Liver (tissue), 9 donors: Measurements from ENCODE around the gene PRPF18. TPM values are rescaled to one million over a fixed set of nuclear protein-coding genes. Genes with fewer than 3 reads are reported as not detected.

ENCODE experiments used
- DNase-seq: peaks from one replicate; pipeline ENCODE4 v3.0.0-alpha.2; 2017; ENCODE audit warnings: low spot score
- H3K27ac ChIP-seq, 2 donors: one replicate each; pipeline ENCODE4 v1.7.0; 2013; ENCODE audit warnings: inconsistent platforms in 2 of 2, low read length in 2 of 2, control low read depth in 1 of 2, low read depth in 1 of 2, mild to moderate bottlenecking in 1 of 2
- H3K27me3 ChIP-seq, 4 donors: one replicate each; pipeline versions ENCODE4 v1.6.1 to v1.7.0; 2013; ENCODE audit warnings: low read length in 3 of 4, inconsistent platforms in 1 of 4, mild to moderate bottlenecking in 1 of 4, moderate library complexity in 1 of 4; ENCODE audit not compliant: control insufficient read depth in 4 of 4, insufficient read depth in 4 of 4
- H3K36me3 ChIP-seq, 4 donors: one replicate each; pipeline versions ENCODE4 v1.6.1 to v1.7.0; 2013; ENCODE audit warnings: low read length in 3 of 4, mild to moderate bottlenecking in 3 of 4, low read depth in 1 of 4, moderate library complexity in 1 of 4; ENCODE audit not compliant: control insufficient read depth in 4 of 4, insufficient read depth in 3 of 4
- H3K4me1 ChIP-seq, 4 donors: one replicate each; pipeline versions ENCODE4 v1.6.1 to v1.7.0; 2013; ENCODE audit warnings: low read length in 3 of 4, mild to moderate bottlenecking in 3 of 4, moderate library complexity in 1 of 4; ENCODE audit not compliant: control insufficient read depth in 4 of 4, insufficient read depth in 4 of 4
- H3K4me3 ChIP-seq, 3 donors: one replicate each; pipeline versions ENCODE4 v1.6.1 to v1.7.0; 2013; ENCODE audit warnings: low read length in 3 of 3, control low read depth in 1 of 3, low read depth in 1 of 3, mild to moderate bottlenecking in 1 of 3
- H3K9ac ChIP-seq, 2 donors: one replicate each; pipeline ENCODE4 v1.7.0; 2013; ENCODE audit warnings: low read length in 2 of 2, mild to moderate bottlenecking in 2 of 2, moderate library complexity in 2 of 2, control low read depth in 1 of 2, low read depth in 1 of 2
- H3K9me3 ChIP-seq, 4 donors: one replicate each; pipeline versions ENCODE4 v1.6.1 to v1.7.0; 2013; ENCODE audit warnings: low read length in 3 of 4; ENCODE audit not compliant: control insufficient read depth in 4 of 4
- ATF3 ChIP-seq: IDR thresholded peaks from 2 replicates; pipeline ENCODE4 v1.6.1; 2016; ENCODE audit warnings: antibody characterized with exemption
- CTCF ChIP-seq: fragments of 150-350 bp; IDR thresholded peaks from 2 replicates; pipeline ENCODE4 v1.5.1; 2017; ENCODE audit warnings: improper control_type of control experiment, low read depth, low read length; ENCODE audit not compliant: missing input control
- EGR1 ChIP-seq, 2 donors: IDR thresholded peaks; 2 replicates each; pipeline ENCODE4 v1.6.1; 2016 to 2018; ENCODE audit warnings: antibody characterized with exemption in 2 of 2, low read depth in 2 of 2
- FOXA1 ChIP-seq: IDR thresholded peaks from 2 replicates; pipeline ENCODE4 v1.6.1; 2016; ENCODE audit warnings: antibody characterized with exemption
- GABPA ChIP-seq, 2 donors: IDR thresholded peaks in 1 of 2; conservative IDR thresholded peaks in 1 of 2; 2 replicates each; pipeline ENCODE4 v1.6.1; 2016; ENCODE audit warnings: antibody characterized with exemption in 2 of 2, mild to moderate bottlenecking in 1 of 2, moderate library complexity in 1 of 2
- HNF4A ChIP-seq, 2 donors: conservative IDR thresholded peaks; 2 replicates each; pipeline ENCODE4 v1.6.1; 2016; ENCODE audit warnings: antibody characterized with exemption in 2 of 2, mild to moderate bottlenecking in 2 of 2
- HNF4G ChIP-seq: IDR thresholded peaks from 2 replicates; pipeline ENCODE4 v1.6.1; 2016; ENCODE audit warnings: antibody characterized with exemption
- JUND ChIP-seq, 2 donors: IDR thresholded peaks; 2 replicates each; pipeline ENCODE4 v1.6.1; 2016; ENCODE audit warnings: antibody characterized with exemption in 2 of 2
- NR2F2 ChIP-seq: IDR thresholded peaks from 2 replicates; pipeline ENCODE4 v1.6.1; 2016; ENCODE audit warnings: antibody characterized with exemption
- RXRA ChIP-seq, 2 donors: IDR thresholded peaks; 2 replicates each; pipeline ENCODE4 v1.6.1; 2017 to 2018; ENCODE audit warnings: antibody characterized with exemption in 2 of 2, mild to moderate bottlenecking in 1 of 2
- SP1 ChIP-seq: IDR thresholded peaks from 2 replicates; pipeline ENCODE4 v1.6.1; 2018; ENCODE audit warnings: antibody characterized with exemption, mild to moderate bottlenecking
- TAF1 ChIP-seq: conservative IDR thresholded peaks from 2 replicates; pipeline ENCODE4 v1.6.1; 2016; ENCODE audit warnings: antibody characterized with exemption, mild to moderate bottlenecking
- YY1 ChIP-seq: IDR thresholded peaks from 2 replicates; pipeline ENCODE4 v1.6.1; 2016; ENCODE audit warnings: antibody characterized with exemption, mild to moderate bottlenecking
- ZBTB33 ChIP-seq: IDR thresholded peaks from 2 replicates; pipeline ENCODE4 v1.6.1; 2016; ENCODE audit warnings: antibody characterized with exemption
- WGBS: extraction: QIAGEN DNeasy Blood & Tissue Kit; methylation state at CpG from one replicate; pipeline ENCODE4 v1.1.7; 2013; 5-methylcytosine and 5-hydroxymethylcytosine counted together
- polyA plus RNA-seq, 2 donors: library from polyadenylated mRNA; stranded (reverse) in 1 of 2; unstranded in 1 of 2; fragments of 200-250 nt in 1 of 2; fragments of >200 nt in 1 of 2; fragmentation: Nextera tagmentation in 1 of 2; extraction: Ambion mirVana in 1 of 2; gene quantifications; one replicate each; pipeline versions ENCODE4 v1.2.1 to v1.2.3, GENCODE V29; 2013 to 2015
- total RNA-seq, 2 donors: library from RNA; depleted of rRNA; stranded (reverse); fragments of >200 nt; gene quantifications; one replicate each; pipeline ENCODE4 v1.2.3, GENCODE V29; 2014
- TF ChIP-seq, protein P1 (sequence below): IDR thresholded peaks from 2 replicates; pipeline ENCODE4 v1.6.1; 2016; ENCODE audit warnings: antibody characterized with exemption
- TF ChIP-seq, protein P2 (sequence below): IDR thresholded peaks from 2 replicates; pipeline ENCODE4 v1.6.1; 2016; ENCODE audit warnings: antibody characterized with exemption, mild to moderate bottlenecking
- donor health status: healthy.
- donor health status: healthy.
- donor health status: healthy.
- donor health status: healthy.
- donor health status: healthy.

The PRPF18 gene
- total and polyA plus RNA-seq, 4 donors: 10.0 to 28.3 (median 14.5) TPM

- TF ChIP-seq, protein P1, sequence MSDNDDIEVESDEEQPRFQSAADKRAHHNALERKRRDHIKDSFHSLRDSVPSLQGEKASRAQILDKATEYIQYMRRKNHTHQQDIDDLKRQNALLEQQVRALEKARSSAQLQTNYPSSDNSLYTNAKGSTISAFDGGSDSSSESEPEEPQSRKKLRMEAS: no peak
- Histone ChIP-seq H3K4me3 (no peak overlapping the region), H3K9ac (no peak overlapping the region), H3K4me1 (no peaks in the 10 kb centered on the region), H3K27ac (no peak overlapping the region), H3K36me3 (peaks cover 9 to 40% (median 33%) of the 10 kb centered on the region in 4 donors), H3K9me3 (no peaks in the 10 kb centered on the region), H3K27me3 (no peaks in the 10 kb centered on the region)
- WGBS: 75% methylated on average over 7 of the region's 7 CpGs
- DNase-seq: no peak
Observed at GRCh38 chr10:13615650-13616300, 29.0 kb downstream of the PRPF18 start.

DNA sequence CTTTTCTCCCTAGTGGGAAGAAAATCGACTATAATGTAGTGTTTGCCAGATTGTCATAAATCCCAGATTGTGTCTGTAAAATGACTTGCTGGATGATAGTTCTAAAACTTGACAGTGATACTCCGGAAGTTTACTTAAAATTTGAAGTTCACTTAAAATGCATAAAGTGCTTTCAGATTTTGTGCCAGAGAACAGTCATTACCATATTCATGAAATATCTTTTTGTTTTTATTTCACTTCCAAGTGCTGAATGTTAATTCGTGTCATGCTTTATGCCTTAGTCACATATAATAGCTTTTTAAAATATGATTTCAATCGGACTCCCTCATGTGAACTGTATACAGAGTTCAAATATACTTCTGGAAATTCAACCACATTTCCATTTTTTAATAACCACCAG is 30.4 kb downstream of the PRPF18 start:
- Histone ChIP-seq H3K9me3 (no peaks in the 10 kb centered on the region), H3K4me1 (no peaks in the 10 kb centered on the region), H3K27me3 (no peaks in the 10 kb centered on the region), H3K27ac (no peak overlapping the region), H3K4me3 (no peak overlapping the region), H3K9ac (no peak overlapping the region), H3K36me3 (peaks cover 8 to 36% (median 31%) of the 10 kb centered on the region in 4 donors)
- no peak for DNase-seq
- 90% methylated on average over 4 of the region's 4 CpGs for WGBS
- TF ChIP-seq GABPA (IDR thresholded peaks at IDR 0.05 in 1 of 2, conservative IDR thresholded peaks at IDR 0.05 in 1 of 2) (no peak), JUND (IDR thresholded peaks at IDR 0.05) (no peak), NR2F2 (no peak), YY1 (no peak), TAF1 (no peak), SP1 (no peak), HNF4G (no peak), RXRA (IDR thresholded peaks at IDR 0.05) (no peak)

GRCh38 chr10:13621931-13622330 is 35.2 kb downstream of the PRPF18 start:
- Histone ChIP-seq H3K36me3 (peaks cover 0 to 24% (median 17%) of the 10 kb centered on the region in 4 donors), H3K27ac (no peak overlapping the region), H3K4me3 (no peak overlapping the region)

More at GRCh38 chr10:13621931-13622330, 35.2 kb downstream of the PRPF18 start:
- WGBS: 99% methylated on average over 2 of the region's 2 CpGs
- Histone ChIP-seq H3K4me1 (no peaks in the 10 kb centered on the region), H3K9ac (no peak overlapping the region), H3K27me3 (no peaks in the 10 kb centered on the region), H3K9me3 (no peaks in the 10 kb centered on the region)
- TF ChIP-seq GABPA (IDR thresholded peaks at IDR 0.05 in 1 of 2, conservative IDR thresholded peaks at IDR 0.05 in 1 of 2) (no peak), ATF3 (no peak), NR2F2 (no peak), HNF4A (conservative IDR thresholded peaks at IDR 0.05) (no peak), CTCF (no peak), ZBTB33 (no peak), FOXA1 (no peak), RXRA (IDR thresholded peaks at IDR 0.05) (no peak), JUND (IDR thresholded peaks at IDR 0.05) (no peak), EGR1 (IDR thresholded peaks at IDR 0.05; ENCODE audit: low read depth in 2 of 2) (no peak), SP1 (no peak)
- TF ChIP-seq, protein P2, sequence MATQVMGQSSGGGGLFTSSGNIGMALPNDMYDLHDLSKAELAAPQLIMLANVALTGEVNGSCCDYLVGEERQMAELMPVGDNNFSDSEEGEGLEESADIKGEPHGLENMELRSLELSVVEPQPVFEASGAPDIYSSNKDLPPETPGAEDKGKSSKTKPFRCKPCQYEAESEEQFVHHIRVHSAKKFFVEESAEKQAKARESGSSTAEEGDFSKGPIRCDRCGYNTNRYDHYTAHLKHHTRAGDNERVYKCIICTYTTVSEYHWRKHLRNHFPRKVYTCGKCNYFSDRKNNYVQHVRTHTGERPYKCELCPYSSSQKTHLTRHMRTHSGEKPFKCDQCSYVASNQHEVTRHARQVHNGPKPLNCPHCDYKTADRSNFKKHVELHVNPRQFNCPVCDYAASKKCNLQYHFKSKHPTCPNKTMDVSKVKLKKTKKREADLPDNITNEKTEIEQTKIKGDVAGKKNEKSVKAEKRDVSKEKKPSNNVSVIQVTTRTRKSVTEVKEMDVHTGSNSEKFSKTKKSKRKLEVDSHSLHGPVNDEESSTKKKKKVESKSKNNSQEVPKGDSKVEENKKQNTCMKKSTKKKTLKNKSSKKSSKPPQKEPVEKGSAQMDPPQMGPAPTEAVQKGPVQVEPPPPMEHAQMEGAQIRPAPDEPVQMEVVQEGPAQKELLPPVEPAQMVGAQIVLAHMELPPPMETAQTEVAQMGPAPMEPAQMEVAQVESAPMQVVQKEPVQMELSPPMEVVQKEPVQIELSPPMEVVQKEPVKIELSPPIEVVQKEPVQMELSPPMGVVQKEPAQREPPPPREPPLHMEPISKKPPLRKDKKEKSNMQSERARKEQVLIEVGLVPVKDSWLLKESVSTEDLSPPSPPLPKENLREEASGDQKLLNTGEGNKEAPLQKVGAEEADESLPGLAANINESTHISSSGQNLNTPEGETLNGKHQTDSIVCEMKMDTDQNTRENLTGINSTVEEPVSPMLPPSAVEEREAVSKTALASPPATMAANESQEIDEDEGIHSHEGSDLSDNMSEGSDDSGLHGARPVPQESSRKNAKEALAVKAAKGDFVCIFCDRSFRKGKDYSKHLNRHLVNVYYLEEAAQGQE: no peak
- no peak for DNase-seq
